SH-SY5Y (cell line): ENCODE results near the gene CADPS2.

Experiments
- GATA2 ChIP-seq: IDR thresholded peaks from 2 replicates; pipeline ENCODE4 v1.6.1; 2011; ENCODE audit warnings: mild to moderate bottlenecking, low read depth, low read length
- GATA3 ChIP-seq: IDR thresholded peaks from 2 replicates; pipeline ENCODE4 v1.6.1; 2011; ENCODE audit warnings: low read depth, mild to moderate bottlenecking, low read length, moderate library complexity

DNA sequence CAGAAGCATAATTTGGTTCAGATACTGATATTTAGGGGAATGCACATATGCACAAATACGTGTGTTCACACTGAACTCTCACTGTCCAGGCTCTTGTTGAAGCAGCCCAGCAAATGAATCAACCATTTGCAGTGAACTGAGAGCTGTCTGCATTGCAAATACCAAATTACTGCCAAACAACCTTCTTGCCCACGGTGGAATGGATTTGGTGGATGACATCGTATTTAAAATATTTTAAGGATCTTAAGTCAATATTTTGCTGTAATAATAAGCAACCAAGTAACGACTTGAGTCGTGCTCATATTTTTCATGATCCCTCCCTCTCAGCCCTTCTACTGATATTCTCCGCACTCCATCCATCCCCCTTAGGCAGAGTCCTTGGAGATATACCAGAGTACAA, 473.8 kb downstream of the CADPS2 start:
- TF ChIP-seq GATA2, result no peak
- TF ChIP-seq GATA3, result no peak
